ENCODE measurements around the gene MAPK8IP3. TPM values are rescaled to one million over a fixed set of nuclear protein-coding genes. Genes with fewer than 3 reads are reported as not detected.

MAPK8IP3 gene
- total RNA-seq, 4 donors from 2014 or later = 56.0 to 206 (median 82.1) TPM

DNA sequence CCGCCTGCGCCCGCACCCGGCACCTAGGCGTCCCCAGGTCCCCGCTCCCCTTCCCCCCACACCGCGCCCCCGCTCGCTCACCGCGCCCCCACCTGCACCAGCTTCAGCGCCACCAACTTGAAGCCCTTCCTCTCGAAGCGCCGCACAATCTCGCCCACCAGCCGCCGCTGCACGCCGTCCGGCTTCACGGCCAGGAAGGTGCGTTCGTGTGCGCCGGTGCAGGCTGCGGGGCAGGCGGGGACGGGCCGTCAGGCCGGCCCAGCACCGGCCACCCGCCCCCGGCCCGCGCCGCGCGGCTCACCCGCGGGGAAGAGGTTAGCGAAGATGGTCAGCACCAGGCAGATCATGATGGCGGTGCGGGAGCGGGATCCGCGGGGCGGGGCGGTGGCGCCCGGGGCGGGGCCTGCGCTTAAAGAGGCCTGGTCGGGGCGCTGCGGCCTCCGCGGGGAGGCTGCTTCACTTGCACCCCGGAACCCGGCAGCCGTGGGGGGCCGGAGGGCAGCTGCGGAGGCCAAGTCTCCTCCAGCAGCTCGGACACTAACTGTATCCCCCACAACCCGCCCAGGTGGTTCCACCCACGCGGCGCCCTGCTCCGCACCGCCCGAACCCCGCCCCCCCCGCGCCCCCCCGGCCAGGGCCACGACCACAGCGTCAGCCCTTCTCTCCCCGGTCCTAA lies 65.3 kb downstream of the MAPK8IP3 start, which contains the start of gene NME3:
Gene NME3 (minus strand): TSS at position 356 of the 676 bp plus-strand sequence. CDS start 9 bp downstream, at position 347.
- H3K27ac ChIP-seq = peak within 1 kb of the TSS; percentile 94
- H3K27me3 ChIP-seq = no peaks in the 10 kb centered on the region
- 3% methylated on average over 7 of the region's 79 CpGs for WGBS
- no peaks in the 10 kb centered on the region for H3K9me3 ChIP-seq
- peaks cover 37% of the 10 kb centered on the region for H3K36me3 ChIP-seq
- TF ChIP-seq POLR2AphosphoS5 (IDR thresholded peaks at IDR 0.05) = no peak
- TF ChIP-seq, protein P1, sequence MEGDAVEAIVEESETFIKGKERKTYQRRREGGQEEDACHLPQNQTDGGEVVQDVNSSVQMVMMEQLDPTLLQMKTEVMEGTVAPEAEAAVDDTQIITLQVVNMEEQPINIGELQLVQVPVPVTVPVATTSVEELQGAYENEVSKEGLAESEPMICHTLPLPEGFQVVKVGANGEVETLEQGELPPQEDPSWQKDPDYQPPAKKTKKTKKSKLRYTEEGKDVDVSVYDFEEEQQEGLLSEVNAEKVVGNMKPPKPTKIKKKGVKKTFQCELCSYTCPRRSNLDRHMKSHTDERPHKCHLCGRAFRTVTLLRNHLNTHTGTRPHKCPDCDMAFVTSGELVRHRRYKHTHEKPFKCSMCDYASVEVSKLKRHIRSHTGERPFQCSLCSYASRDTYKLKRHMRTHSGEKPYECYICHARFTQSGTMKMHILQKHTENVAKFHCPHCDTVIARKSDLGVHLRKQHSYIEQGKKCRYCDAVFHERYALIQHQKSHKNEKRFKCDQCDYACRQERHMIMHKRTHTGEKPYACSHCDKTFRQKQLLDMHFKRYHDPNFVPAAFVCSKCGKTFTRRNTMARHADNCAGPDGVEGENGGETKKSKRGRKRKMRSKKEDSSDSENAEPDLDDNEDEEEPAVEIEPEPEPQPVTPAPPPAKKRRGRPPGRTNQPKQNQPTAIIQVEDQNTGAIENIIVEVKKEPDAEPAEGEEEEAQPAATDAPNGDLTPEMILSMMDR (IDR thresholded peaks at IDR 0.05) = no peak
- H3K4me1 ChIP-seq = peaks cover 47% of the 10 kb centered on the region
- peak; percentile 88 to 92 for DNase-seq (ENCODE audit: low spot score in 2 of 2)
- H3K4me3 ChIP-seq = peak within 1 kb of the TSS; percentile 92

DNA sequence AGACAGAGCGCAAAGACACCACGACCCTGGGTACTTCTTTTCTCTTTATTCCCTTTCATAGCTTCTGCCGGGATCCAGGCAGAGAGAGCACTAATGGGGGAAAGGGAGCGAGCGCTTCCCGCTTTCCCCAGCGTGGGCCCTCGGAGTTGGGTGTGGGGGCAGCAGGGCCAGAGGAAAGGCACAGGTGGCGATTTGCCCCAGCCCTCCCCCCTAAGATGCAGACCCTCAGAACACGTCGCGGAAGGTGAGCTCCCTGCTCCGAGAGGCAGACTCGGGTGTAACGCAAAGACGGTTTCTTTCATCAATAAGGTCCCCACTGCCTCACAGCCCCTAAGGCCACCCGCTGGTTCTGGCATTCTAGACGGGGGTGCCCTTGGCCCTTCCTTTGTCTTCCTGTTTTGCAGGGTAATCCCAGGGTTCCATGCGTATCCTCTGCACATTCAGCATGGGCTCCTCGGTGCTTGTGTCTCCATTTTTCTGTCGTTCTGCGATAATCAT lies 65.9 kb downstream of the MAPK8IP3 start:
- TF ChIP-seq POLR2AphosphoS5 (IDR thresholded peaks at IDR 0.05) (no peak), POLR2A (IDR thresholded peaks at IDR 0.05) (no peak), EP300 (IDR thresholded peaks at IDR 0.05) (no peak)
- TF ChIP-seq, protein P1 (IDR thresholded peaks at IDR 0.05) = no peak
- Histone ChIP-seq H3K27me3 (no peaks in the 10 kb centered on the region), H3K4me3 (peak overlapping the region; percentile 92), H3K4me1 (peaks cover 47% of the 10 kb centered on the region), H3K9me3 (no peaks in the 10 kb centered on the region), H3K36me3 (peaks cover 37% of the 10 kb centered on the region), H3K27ac (peak overlapping the region; percentile 94)
- DNase-seq (ENCODE audit: low spot score in 2 of 2) = no peak
- WGBS = 5% methylated on average over 16 of the region's 22 CpGs

DNA sequence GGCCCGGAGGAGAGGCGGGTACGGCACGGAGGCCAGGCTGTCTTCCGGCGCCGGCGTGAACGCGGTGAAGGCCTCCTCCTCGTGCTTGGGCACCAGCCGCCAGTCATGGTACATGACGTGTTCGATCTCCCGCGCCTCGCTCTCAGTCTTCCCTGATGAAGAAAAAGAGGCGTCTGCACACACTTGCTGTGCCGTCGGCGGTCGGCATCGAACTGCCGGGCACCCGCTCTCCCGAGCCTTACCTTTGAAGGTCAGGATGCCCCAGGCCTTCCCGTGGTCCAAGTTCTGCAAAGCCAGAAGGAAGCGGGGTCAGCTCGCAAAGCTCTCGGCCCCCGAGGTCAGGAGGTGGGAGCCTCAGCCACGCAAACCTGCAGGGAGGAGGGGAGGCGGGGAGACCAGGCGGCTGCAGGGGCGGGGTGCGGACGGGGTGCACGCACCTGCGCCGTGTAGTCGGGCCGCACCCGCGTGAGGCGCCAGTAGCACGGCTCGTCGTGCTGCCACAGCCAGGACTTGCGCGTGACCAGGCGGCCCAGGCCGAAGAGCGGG lies 66.4 kb downstream of the MAPK8IP3 start, which contains the start of gene EME2:
Gene EME2 (plus strand): TSS at position 449 of the 546 bp plus-strand sequence. CDS start 418 bp downstream, outside the sequence.
- no peak for DNase-seq (ENCODE audit: low spot score in 2 of 2)
- peaks cover 47% of the 10 kb centered on the region for H3K4me1 ChIP-seq

DNA sequence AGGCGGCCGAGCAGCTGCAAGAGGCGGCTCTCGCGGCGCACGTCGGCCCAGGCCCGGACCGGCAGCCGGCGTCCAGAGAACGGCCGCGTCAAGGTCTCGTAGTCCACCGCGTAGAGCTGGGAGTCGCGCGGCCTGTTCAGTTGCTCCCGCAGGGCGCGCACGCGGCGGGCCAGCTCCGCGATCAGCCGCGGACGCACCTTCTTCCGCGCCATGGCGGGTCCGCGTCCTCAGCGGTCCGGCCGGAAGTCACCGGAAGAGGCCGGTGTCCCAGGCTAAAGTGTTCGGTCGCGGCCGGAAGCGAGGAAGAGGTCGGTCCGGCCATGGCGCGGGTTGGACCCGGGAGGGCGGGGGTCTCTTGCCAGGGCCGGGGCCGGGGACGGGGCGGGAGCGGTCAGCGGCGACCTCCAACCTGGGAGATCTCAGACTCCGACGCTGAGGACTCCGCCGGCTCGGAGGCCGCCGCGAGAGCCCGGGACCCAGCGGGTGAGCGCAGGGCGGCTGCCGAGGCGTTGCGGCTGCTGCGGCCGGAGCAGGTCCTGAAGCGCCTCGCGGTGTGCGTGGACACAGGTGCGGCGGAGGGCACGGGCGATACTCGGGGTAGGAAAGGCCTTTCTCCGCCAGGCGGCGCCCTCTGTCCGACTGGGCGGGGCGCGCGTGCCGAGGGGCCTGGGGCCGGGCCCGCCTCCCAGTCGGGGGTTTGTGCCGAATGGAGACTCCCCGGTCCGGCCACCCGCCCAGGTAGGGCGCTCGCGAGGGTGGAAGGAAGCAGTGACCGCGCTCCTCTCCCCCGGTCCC lies 67.1 kb downstream of the MAPK8IP3 start, which contains the start of gene MRPS34:
Gene MRPS34 (minus strand): TSS at position 227 of the 795 bp plus-strand sequence. CDS start 15 bp downstream, at position 212.
- Histone ChIP-seq H3K36me3 (peaks cover 37% of the 10 kb centered on the region), H3K4me1 (peaks cover 47% of the 10 kb centered on the region), H3K27ac (peak within 1 kb of the TSS; percentile 94), H3K9me3 (no peaks in the 10 kb centered on the region), H3K4me3 (peak within 1 kb of the TSS; percentile 92), H3K27me3 (no peaks in the 10 kb centered on the region)
- TF ChIP-seq POLR2AphosphoS5 (IDR thresholded peaks at IDR 0.05) (peak in 2 of 3 donors; percentile 71 to 96), POLR2A (IDR thresholded peaks at IDR 0.05) (no peak), EP300 (IDR thresholded peaks at IDR 0.05) (no peak)
- TF ChIP-seq, protein P1 (IDR thresholded peaks at IDR 0.05) = peak; percentile 62 to 83
- WGBS = 2% methylated on average over 37 of the region's 108 CpGs
- peak; percentile 88 to 93 for DNase-seq (ENCODE audit: low spot score in 2 of 2)

More for the DNA sequence above, 66.4 kb downstream of the MAPK8IP3 start, which contains the start of gene EME2:
- Histone ChIP-seq H3K27ac (peak within 1 kb of the TSS; percentile 94), H3K27me3 (no peaks in the 10 kb centered on the region), H3K9me3 (no peaks in the 10 kb centered on the region), H3K36me3 (peaks cover 37% of the 10 kb centered on the region), H3K4me3 (peak within 1 kb of the TSS; percentile 92)
- WGBS = no CpG with 5 or more reads among the region's 53 CpGs
- TF ChIP-seq POLR2AphosphoS5 (IDR thresholded peaks at IDR 0.05) = no peak
- TF ChIP-seq, protein P1 (IDR thresholded peaks at IDR 0.05) = no peak
- TF ChIP-seq EP300 (IDR thresholded peaks at IDR 0.05) = no peak
- no peak for TF ChIP-seq POLR2A (IDR thresholded peaks at IDR 0.05)

Data from suprapubic skin (tissue), 4 donors.